Erythroblast (primary cell): ENCODE results near the gene EML1.

ENCODE experiments used
- GATA1 ChIP-seq: IDR thresholded peaks from 2 replicates; pipeline ENCODE4 v1.6.1; 2011; ENCODE audit warnings: low read depth, mild to moderate bottlenecking, control low read depth, low read length, moderate library complexity
- POLR2A ChIP-seq: IDR thresholded peaks from 2 replicates; pipeline ENCODE4 v1.6.1; 2011; ENCODE audit warnings: mild to moderate bottlenecking, low read length

- TF ChIP-seq POLR2A: no peak
- TF ChIP-seq GATA1: no peak
Measured at GRCh38 chr14:99744873-99745224, 48.4 kb upstream of the EML1 start.
